Placental epithelial cell (primary cell): Measurements from ENCODE around the gene OR2M5. TPM values are rescaled to one million over a fixed set of nuclear protein-coding genes. Genes with fewer than 3 reads are reported as not detected.

Experiments
- total RNA-seq: library from RNA; depleted of rRNA; stranded (reverse); fragments of >200 nt; gene quantifications from 2 replicates; pipeline ENCODE4 v1.2.3, GENCODE V29; 2012

OR2M5 gene
- total RNA-seq, result not detected in 2 replicates

GRCh38 chr1:248144513-248145198 lies at the start of gene OR2M5:
Gene OR2M5 (plus strand): TSS chr1:248145148. CDS start chr1:248145148, 0 bp downstream.

GRCh38 chr1:248174521-248174920 lies 29.6 kb downstream of the OR2M5 start, which contains the start of gene OR2M2:
Gene OR2M2 (plus strand): TSS chr1:248174821. CDS start chr1:248179986, 5,165 bp downstream.

Other genes with a start within 250 kb of the OR2M5 start
- 1.6 and 6.2 TPM in 2 replicates for gene OR2W3, start 249.6 kb upstream of the OR2M5 start, total RNA-seq
- gene OR2T8, start 224.9 kb upstream of the OR2M5 start, total RNA-seq, result 0.98 TPM in 1 of 2 replicates, not detected in the other
- gene OR2AJ1, start 220.3 kb upstream of the OR2M5 start, total RNA-seq, result under 0.01 and 0.11 TPM in 2 replicates
- gene OR2L8, start 196.3 kb upstream of the OR2M5 start, total RNA-seq, result 0.39 TPM in 1 of 2 replicates, not detected in the other
- gene OR2AK2, start 179.9 kb upstream of the OR2M5 start, total RNA-seq, result not detected in 2 replicates
- 0.11 TPM in 1 of 2 replicates, not detected in the other for gene OR2L5, start 131.5 kb upstream of the OR2M5 start, total RNA-seq
- gene OR2L2, start 115.1 kb upstream of the OR2M5 start, total RNA-seq, result not detected in 2 replicates
- gene OR2L3, start 98.3 kb upstream of the OR2M5 start, total RNA-seq, result not detected in 2 replicates
- not detected in 2 replicates for gene OR2L13, start 50.0 kb upstream of the OR2M5 start, total RNA-seq
- gene OR2M2, start 29.7 kb downstream of the OR2M5 start, total RNA-seq, result not detected in 2 replicates
- not detected in 2 replicates for gene OR2M3, start 52.1 kb downstream of the OR2M5 start, total RNA-seq
- gene OR2M4, start 86.3 kb downstream of the OR2M5 start, total RNA-seq, result not detected in 2 replicates
- gene OR2T33, start 132.8 kb downstream of the OR2M5 start, total RNA-seq, result under 0.01 and 0.54 TPM in 2 replicates
- gene OR2T12, start 158.3 kb downstream of the OR2M5 start, total RNA-seq, result not detected in 2 replicates
- not detected in 2 replicates for gene OR2M7, start 179.4 kb downstream of the OR2M5 start, total RNA-seq
- gene OR14C36, start 203.6 kb downstream of the OR2M5 start, total RNA-seq, result not detected in 2 replicates
- not detected in 2 replicates for gene OR2T4, start 216.5 kb downstream of the OR2M5 start, total RNA-seq
- not detected in 2 replicates for gene OR2T6, start 230.6 kb downstream of the OR2M5 start, total RNA-seq